ENCODE results near the gene HTR7.

DNA sequence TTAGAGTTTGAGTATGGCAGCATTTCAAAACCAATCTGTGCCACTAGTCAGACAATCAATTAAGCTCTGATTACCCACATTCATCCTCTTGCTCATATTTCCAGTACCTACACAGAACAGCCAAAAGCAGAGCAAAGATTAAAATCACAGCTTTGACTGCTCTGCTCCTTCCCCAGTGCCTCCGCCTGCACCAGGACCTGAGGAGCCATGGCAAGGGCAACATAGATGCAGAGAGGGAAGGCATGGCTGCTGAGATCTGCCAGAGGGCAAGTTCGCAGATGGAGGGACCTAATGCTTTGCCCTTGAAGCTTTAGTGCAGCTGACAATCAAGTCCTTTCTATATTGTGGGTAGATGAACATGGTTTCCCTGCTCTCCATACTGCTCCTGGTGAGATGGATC is 148.1 kb downstream of the HTR7 start:
- TF ChIP-seq EZH2phosphoT487 (IDR thresholded peaks at IDR 0.05; ENCODE audit: insufficient read depth, low read depth): no peak
- no peak for TF ChIP-seq EZH2 (IDR thresholded peaks at IDR 0.05; ENCODE audit: insufficient read depth, poor library complexity, severe bottlenecking)
